Parathyroid adenoma (tissue), 2 donors: ENCODE measurements around the gene PRPF40A.

Experiments
- H2AFZ ChIP-seq: fragments of 300-600 bp; sonication (generic); one replicate; pipeline ENCODE4 v1.7.0; 2017; ENCODE audit warnings: antibody characterized with exemption, mild to moderate bottlenecking
- H3K27ac ChIP-seq: fragments of 300-600 bp; sonication (generic); one replicate; pipeline ENCODE4 v1.7.0; 2017
- H3K27me3 ChIP-seq: fragments of 300-600 bp; sonication (generic); one replicate; pipeline ENCODE4 v1.7.0; 2017; ENCODE audit warnings: low read length; ENCODE audit not compliant: control insufficient read depth, insufficient read depth
- H3K36me3 ChIP-seq: fragments of 300-600 bp; sonication (generic); one replicate; pipeline ENCODE4 v1.7.0; 2017; ENCODE audit warnings: low read length; ENCODE audit not compliant: control insufficient read depth, insufficient read depth
- H3K4me1 ChIP-seq: fragments of 300-600 bp; sonication (generic); one replicate; pipeline ENCODE4 v1.7.0; 2017; ENCODE audit warnings: control low read depth
- H3K4me2 ChIP-seq: fragments of 300-600 bp; sonication (generic); one replicate; pipeline ENCODE4 v1.7.0; 2017; ENCODE audit warnings: low read length
- H3K4me3 ChIP-seq: fragments of 300-600 bp; sonication (generic); one replicate; pipeline ENCODE4 v1.7.0; 2017; ENCODE audit warnings: low read depth, low read length
- H3K79me2 ChIP-seq: fragments of 300-600 bp; sonication (generic); one replicate; pipeline ENCODE4 v1.7.0; 2017; ENCODE audit warnings: control low read depth
- H3K9ac ChIP-seq: fragments of 300-600 bp; sonication (generic); one replicate; pipeline ENCODE4 v1.7.0; 2017; ENCODE audit warnings: mild to moderate bottlenecking
- H3K9me3 ChIP-seq: fragments of 300-600 bp; sonication (generic); one replicate; pipeline ENCODE4 v1.7.0; 2017; ENCODE audit warnings: low read length; ENCODE audit not compliant: control insufficient read depth
- TF ChIP-seq, protein P1 (sequence below): fragments of 300-600 bp; sonication (generic); IDR thresholded peaks from one replicate; pipeline ENCODE4 v1.7.0; 2017; ENCODE audit warnings: antibody characterized with exemption, mild to moderate bottlenecking
- donor health status: primary hyperparathyroidism.

Gene PRPF40A

DNA sequence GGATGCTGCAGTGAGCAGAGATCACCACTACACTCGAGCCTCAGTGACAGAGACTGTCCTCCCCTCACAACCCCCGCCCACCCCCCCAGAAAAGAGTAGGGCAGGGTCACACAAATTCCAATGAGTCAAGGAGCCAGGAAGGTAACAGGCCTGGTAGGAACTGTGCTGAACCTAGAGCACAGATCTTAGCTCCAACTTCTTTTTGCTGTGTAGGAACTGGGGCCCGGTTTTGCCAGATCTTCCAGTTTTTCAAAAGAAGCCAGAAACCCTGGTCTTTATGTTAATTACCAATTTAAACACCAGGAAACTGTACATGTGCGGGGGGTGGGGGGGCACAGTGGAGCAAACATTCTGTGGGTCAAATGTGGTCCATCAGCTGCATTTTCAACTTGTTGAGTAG is 71.0 kb downstream of the PRPF40A start:
- no peaks in the 10 kb centered on the region for H3K9me3 ChIP-seq
- no peaks in the 10 kb centered on the region for H3K79me2 ChIP-seq
- H2AFZ ChIP-seq, result no peak overlapping the region
- no peaks in the 10 kb centered on the region for H3K36me3 ChIP-seq
- TF ChIP-seq, protein P1, sequence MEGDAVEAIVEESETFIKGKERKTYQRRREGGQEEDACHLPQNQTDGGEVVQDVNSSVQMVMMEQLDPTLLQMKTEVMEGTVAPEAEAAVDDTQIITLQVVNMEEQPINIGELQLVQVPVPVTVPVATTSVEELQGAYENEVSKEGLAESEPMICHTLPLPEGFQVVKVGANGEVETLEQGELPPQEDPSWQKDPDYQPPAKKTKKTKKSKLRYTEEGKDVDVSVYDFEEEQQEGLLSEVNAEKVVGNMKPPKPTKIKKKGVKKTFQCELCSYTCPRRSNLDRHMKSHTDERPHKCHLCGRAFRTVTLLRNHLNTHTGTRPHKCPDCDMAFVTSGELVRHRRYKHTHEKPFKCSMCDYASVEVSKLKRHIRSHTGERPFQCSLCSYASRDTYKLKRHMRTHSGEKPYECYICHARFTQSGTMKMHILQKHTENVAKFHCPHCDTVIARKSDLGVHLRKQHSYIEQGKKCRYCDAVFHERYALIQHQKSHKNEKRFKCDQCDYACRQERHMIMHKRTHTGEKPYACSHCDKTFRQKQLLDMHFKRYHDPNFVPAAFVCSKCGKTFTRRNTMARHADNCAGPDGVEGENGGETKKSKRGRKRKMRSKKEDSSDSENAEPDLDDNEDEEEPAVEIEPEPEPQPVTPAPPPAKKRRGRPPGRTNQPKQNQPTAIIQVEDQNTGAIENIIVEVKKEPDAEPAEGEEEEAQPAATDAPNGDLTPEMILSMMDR, result no peak
- H3K9ac ChIP-seq, result no peak overlapping the region
- H3K4me2 ChIP-seq, result no peak overlapping the region
- H3K4me1 ChIP-seq, result peaks cover 13% of the 10 kb centered on the region
- no peak overlapping the region for H3K27ac ChIP-seq
- no peaks in the 10 kb centered on the region for H3K27me3 ChIP-seq
- no peak overlapping the region for H3K4me3 ChIP-seq

DNA sequence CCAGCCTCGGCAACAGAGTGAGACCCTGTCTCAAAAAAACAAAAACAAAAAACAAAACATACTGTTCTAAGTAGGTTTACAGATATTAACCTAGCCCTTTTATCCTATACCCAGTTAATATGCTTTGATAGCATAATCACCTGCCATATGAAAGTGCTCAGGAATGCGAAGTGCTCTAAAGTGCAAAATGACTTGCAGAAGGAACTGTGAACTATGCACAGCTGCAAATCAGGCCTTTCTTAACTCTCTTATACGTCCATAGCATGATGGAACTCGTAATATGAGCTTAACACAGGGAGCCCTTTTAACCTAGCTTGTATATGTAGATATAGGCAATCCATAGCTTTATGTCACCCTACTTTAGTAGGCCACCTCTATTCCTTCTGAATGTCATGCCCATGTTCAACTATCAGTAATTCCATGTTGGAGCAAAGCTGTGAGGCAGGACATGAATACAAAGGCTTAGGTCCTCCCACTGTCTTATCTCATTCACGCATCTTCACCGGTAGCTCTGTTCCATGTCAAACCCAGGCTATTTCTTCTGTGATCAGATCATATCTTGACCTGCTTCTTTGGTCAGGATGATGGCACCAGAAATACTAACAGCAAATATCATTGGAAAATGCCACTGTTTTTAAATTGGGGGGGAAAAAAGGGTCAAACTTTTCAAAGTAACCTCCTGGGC is 72.9 kb downstream of the PRPF40A start:
- H3K36me3 ChIP-seq, result no peaks in the 10 kb centered on the region
- H3K4me3 ChIP-seq, result no peak overlapping the region
- H3K4me1 ChIP-seq, result peaks cover 13% of the 10 kb centered on the region
- H3K9ac ChIP-seq, result no peak overlapping the region
- H2AFZ ChIP-seq, result no peak overlapping the region
- H3K27ac ChIP-seq, result no peak overlapping the region
- no peaks in the 10 kb centered on the region for H3K9me3 ChIP-seq
- TF ChIP-seq, protein P1, result no peak
- H3K79me2 ChIP-seq, result no peaks in the 10 kb centered on the region
- H3K4me2 ChIP-seq, result no peak overlapping the region
- no peaks in the 10 kb centered on the region for H3K27me3 ChIP-seq

DNA sequence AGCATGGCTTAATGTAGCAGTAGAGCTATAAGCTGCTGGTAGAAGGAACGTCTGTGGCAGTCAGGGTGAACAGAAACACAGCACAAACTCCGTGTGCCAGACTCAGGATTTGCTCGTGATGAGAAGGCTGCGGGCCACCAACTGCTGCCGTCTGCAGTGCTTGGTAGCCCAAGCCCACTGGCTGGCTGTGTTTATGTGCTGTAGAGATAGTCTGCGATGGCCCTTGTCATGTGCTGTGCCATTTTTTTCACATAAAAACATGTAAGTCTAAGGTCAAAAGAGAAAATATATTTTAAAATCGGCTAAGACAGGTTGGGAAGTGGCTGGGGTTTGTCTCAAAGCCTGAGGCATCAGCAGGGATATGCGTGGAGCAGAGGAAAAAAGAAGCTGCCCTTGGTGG is 78.7 kb downstream of the PRPF40A start:
- H3K36me3 ChIP-seq, result no peaks in the 10 kb centered on the region
- no peaks in the 10 kb centered on the region for H3K9me3 ChIP-seq
- no peaks in the 10 kb centered on the region for H3K79me2 ChIP-seq
- H3K27ac ChIP-seq, result no peak overlapping the region
- no peaks in the 10 kb centered on the region for H3K27me3 ChIP-seq
- H3K4me1 ChIP-seq, result no peaks in the 10 kb centered on the region
- H2AFZ ChIP-seq, result no peak overlapping the region
- no peak overlapping the region for H3K4me3 ChIP-seq
- TF ChIP-seq, protein P1, result no peak
- H3K9ac ChIP-seq, result no peak overlapping the region
- H3K4me2 ChIP-seq, result no peak overlapping the region

DNA sequence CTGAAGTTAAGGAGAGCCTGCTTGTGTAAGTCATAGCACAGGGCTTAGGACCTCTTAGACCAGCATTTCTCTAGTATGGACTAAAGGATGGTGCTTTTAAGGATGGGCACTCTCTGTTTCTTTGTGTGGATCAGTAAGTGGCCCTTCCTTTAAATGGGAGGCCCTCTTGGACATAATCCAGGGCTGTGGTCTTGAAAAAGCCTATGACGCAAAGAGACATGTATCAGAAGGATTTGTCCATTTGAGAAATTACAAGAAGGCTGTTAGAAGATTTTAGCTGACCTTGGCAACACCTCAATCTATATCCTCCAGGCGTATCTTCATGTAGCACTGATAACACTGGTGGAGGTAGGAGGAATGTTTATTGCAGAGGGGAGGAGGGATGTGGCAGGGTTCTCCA is 79.2 kb downstream of the PRPF40A start:
- Histone ChIP-seq H3K9ac (no peak overlapping the region), H3K36me3 (no peaks in the 10 kb centered on the region), H3K4me3 (no peak overlapping the region), H3K27me3 (no peaks in the 10 kb centered on the region), H3K4me2 (no peak overlapping the region), H3K79me2 (no peaks in the 10 kb centered on the region), H3K4me1 (no peaks in the 10 kb centered on the region), H3K27ac (no peak overlapping the region), H2AFZ (no peak overlapping the region), H3K9me3 (no peaks in the 10 kb centered on the region)
- TF ChIP-seq, protein P1, result no peak

DNA sequence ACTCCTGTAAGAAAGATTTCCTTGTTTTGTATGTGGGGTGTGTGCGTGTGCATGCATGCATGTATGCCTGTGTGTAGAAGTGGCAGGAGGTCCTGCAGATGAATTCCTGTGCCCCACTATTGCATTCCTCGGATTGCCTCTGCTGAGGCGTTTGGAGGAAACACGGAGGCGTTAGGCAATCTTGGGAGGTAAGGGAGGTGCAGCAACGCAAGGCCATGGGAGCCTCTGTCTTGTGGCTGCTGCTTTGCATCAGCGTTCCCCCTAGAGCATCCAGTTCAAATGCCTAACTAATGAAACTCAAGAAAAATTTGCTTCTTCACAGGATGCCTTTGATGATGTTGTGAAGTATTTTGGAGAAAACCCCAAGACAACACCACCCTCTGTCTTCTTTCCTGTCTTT is 80.0 kb downstream of the PRPF40A start:
- Histone ChIP-seq H3K36me3 (no peaks in the 10 kb centered on the region), H2AFZ (no peak overlapping the region), H3K9me3 (no peaks in the 10 kb centered on the region), H3K27me3 (no peaks in the 10 kb centered on the region), H3K4me3 (no peak overlapping the region), H3K4me2 (no peak overlapping the region), H3K79me2 (no peaks in the 10 kb centered on the region), H3K27ac (no peak overlapping the region), H3K4me1 (no peaks in the 10 kb centered on the region), H3K9ac (no peak overlapping the region)
- TF ChIP-seq, protein P1, result no peak
